Stimulated activated CD4-positive, alpha-beta T cell treated with anti-CD3 and anti-CD28 coated beads, TNF-alpha, amount 100 ng/mL, for 24 hours (primary cell): Measurements from ENCODE around the gene ACVR2A.
A peak's percentile ranks its signal among the peaks of the same experiment; 100 is the strongest.

ENCODE experiments used
- DNase-seq, 3 experiments: peaks; one replicate each; pipeline ENCODE4 v3.0.0-alpha.2; 2020; ENCODE audit warnings: low read depth in 3 of 3

ACVR2A gene

DNA sequence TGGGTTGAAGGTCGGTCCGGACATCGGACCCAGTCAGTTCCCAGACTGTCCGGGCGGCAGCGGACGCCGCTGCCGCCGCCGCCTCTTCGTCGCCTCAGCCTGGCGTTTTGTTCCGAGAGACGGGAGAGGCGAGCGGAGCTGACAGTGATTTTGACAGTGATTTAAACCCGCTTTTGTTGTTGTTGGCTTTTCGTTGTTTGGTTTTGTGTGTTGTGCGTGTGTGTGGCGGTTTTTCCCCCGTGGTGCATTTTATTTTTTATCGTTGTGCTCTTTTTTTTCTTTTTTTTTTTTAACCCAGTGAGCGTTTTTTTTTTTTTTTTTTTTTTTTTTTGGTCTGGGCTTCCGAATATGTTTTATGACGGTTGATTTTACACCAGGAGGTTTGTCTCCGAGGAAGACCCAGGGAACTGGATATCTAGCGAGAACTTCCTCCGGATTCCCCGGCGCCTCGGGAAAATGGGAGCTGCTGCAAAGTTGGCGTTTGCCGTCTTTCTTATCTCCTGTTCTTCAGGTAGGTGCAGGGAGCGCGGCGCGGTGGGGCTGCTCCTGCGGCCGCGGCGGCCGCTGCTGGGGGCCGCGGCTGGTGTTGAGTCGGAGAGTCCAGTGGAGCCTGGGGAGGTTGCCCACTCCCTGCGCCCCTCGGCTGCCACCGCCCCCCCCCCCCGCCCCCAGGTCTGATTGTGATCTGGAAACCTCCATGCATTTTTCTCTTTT lies at the start of gene ACVR2A:
Gene ACVR2A, plus strand, starts transcription at position 333 of the 714 bp plus-strand sequence. Its CDS starts 124 bp downstream, at position 457.
- peak in 1 of 3 experiments; percentile 5 for DNase-seq

DNA sequence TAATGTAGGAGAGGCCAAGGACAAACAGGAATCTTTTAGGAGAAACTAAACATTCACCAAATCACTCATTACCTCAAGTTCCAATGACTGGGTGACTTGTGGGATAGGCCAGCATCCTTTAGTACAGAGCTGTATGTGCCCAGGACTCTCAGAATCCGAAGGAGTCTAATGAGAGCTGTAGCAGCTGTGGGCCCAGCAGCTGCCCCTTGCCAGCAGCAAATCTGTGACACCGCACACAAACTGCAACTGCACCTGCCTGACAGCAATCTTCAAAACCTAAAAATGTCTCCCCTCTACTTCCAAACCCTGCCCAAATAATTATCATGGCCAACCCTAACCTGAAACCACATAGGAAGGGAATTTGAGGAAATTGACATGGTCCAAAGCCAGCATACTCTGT lies 44.5 kb upstream of the ACVR2A start:
- no peak for DNase-seq

DNA sequence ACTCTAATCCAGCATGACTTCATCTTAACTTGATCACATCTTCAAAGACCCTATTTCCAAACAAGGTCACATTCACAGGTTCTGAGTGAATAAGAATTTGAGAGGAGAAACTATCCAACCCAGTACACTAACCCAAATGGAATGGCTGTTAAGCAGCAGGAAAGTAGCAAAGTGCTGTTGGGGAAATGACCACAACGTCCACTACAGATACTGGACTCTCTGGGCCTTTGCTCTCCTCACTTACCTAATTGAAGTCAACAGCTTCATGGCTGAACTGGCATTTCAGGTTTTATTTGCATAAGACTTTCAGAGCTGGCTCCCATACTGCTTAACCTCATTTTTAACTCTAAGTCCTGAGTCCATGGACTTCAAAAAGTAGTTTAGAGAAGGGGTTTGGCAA lies 38.0 kb upstream of the ACVR2A start:
- no peak for DNase-seq

DNA sequence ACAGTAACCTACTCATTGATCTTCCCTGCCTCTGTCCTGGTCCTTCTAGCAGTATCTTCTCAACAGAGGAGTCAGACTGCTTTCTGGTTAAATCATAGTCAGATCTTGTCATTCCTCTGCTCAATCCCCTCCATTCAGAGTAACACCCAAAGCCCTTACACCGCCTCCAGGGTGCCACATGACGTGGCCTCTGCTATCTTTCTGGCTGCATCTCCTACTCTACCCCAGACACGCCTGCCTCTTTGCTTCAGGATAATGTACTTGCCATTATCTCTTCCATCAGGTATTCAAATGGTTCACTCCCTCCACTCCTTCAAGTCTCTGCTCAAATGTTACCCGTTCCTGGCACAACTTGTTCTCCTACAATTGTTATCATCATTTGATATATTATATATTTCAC lies 36.3 kb upstream of the ACVR2A start:
- no peak for DNase-seq

DNA sequence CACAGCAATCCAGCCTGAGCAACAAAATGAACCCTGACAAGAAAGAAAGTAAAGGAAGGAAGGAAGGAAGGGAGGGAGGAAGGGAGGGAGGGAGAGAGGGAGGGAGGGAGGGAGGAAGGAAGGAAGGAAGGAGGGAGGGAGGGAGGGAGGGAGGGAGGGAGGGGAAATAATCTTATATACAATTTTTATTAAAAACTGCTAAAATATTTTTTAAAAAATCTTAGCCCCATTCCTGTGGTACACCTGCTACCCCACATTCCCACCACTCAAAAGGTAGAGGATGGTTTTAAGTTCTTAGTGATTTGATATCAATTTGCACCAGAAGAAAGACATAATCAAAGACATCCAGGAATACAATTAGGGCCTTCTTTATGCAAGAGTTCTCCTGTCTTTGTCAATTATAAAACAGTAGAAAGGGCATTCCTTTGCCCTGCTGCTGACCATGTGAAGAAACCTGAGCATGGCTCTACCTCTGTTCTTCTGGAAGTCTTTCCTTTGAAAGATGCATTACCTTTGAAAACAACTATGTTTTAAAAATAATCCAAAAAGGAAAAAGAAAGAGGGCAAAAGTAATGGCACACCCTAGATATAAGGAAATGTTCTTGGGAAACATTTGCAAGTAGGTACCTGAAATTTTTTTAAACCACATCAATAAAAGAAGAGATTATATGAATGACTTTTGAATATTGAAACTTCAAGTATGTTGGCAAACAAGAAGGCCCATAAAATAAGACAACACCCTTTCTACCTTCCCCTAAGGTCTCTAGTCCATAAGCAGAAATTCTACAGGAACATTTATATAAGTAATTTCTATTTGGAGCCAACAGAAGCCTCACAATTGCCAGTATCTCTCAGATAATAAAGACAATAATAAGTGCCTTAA lies 33.7 kb upstream of the ACVR2A start:
- no peak for DNase-seq

DNA sequence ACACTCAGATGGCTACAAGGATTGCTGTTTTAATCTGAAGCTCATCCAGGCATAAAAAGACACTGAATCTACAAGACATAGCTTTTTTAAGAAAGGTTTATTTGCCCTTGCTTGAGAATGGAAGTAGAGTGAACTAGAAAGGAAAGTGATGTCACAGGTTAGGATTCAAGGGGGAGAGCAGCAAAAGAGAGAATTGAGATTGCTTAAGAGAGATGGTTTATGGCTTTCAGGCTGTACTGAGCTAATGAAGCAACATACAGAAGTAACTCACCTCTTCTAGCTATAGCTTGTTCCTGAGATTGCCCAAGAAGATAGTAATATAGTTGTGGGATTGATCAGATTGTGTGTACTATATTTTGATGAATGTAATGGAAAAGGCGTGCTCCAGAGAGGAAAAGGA lies 26.1 kb upstream of the ACVR2A start:
- DNase-seq, result no peak

DNA sequence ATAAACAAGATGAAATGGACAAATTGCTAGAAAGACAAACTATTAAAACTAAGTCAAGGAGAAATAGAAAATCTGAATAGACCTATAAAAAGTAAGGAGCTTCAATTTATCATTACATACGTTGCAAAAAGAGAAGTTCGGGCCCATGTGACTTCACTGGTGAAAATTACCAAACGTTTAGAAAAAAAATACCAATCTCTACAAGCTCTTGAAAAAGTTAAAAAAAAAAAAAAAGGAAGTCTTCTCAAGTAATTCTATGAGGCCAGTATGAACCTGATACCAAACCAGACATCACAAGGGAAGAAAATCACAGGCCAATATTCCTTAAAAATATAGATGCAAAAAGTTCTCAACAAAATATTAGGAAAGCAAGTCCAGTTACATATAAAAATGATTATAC lies 20.2 kb upstream of the ACVR2A start:
- DNase-seq, result no peak

DNA sequence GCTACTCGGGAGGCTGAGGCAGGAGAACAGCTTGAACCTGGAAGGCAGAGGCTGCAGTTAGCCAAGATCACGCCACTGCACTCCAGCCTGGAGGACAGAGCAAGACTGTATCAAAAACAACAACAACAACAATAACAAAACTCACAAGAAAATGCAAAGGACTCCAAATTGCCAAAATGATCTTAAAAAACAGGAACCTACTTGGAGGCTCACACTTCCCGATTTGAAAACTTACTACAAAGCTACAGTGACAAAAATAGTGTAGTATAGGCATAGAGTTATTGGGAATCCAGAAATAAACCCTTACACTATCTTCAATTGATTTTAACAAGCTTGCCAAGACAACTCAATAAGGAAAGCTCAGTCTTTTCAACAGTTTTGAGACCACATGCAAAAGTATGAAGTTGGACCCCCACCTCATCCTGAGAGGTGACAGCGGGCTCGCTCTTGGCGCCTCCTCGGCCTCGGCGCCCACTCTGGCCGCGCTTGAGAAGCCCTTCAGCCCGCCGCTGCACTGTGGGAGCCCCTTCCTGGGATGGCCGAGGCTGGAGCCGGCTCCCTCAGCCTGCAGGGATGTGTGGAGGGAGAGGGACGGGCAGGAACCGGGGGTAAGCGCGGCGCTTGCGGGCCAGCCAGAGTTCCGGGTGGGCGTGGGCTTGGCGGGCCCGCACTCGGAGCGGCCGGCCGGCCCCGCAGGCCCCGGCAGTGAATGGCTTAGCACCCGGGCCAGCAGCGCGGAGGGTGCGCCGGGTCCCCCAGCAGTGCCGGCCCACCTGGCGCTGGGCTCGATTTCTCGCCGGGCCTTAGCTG lies 18.3 kb upstream of the ACVR2A start:
- no peak for DNase-seq

DNA sequence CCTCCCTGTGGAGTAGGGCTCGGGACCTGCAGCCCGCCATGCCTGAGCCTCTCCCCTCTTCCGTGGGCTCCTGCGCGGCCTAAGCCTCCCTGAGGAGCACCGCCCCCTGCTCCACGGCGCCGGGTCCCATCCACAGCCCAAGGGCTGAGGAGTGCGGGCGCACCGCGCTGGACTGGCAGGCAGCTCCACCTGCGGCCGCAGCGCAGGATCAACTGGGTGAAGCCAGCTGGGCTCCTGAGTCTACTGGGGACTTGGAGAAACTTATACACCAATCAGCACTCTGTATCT lies 17.8 kb upstream of the ACVR2A start:
- DNase-seq, result no peak

DNA sequence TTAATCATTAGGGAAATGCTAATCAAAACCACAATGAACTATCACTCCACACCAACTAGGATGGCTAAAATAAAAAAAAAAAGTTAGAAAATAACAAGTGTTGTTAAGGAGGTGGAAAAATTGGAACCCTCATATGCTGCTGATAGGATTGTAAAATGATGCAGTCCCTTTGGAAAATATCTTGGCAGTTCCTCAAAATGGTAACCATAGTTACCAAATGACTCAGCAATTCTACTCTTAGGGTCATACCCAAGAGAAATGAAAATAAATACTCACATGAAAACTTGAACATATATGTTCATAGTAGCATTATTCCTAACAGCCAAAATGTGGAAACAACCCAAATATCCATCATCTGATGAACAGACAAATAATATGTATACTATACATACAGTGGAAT lies 15.7 kb upstream of the ACVR2A start:
- DNase-seq, result no peak

DNA sequence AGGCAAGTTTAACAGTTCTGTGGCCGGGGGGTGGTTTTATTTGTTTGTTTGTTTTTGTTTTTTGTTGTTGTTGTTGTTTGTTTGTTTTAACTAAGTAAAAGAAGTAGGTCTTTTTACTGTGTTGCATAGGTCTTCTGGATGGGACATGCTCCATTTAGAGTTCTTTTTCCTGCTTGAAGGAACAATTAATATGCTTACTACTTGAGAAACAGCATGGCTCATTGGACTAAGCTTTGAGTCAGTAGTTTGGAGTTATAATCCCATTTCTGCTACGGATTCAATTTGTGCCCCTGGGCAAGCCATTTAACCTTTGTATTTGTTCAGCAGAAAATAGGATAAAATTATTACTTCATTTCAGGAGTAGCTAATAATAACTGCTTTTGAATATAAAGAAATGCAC lies 8.7 kb upstream of the ACVR2A start:
- DNase-seq, result no peak

DNA sequence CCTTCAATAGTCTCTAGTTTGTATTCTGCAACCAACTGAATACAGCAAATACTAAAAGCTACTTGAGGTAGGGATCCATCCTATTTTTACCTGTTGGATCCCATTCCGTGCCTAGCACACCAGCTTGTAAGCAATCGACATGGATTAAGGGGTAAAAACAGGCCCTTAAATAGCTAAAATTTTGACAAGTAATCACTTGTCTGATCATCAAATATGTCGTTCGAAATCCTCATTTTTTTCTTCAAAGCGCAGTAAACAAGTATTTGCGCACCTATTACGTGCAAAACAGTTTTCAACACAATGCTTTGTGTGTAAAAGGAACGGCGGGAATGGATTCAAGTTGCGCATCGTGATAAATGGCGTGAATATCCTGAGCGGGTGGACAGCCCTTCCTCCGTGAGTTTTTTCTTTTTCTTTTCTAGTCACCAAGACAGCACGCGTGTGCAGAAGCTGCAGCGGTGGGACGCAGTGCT lies 1.4 kb upstream of the ACVR2A start:
- no peak for DNase-seq

DNA sequence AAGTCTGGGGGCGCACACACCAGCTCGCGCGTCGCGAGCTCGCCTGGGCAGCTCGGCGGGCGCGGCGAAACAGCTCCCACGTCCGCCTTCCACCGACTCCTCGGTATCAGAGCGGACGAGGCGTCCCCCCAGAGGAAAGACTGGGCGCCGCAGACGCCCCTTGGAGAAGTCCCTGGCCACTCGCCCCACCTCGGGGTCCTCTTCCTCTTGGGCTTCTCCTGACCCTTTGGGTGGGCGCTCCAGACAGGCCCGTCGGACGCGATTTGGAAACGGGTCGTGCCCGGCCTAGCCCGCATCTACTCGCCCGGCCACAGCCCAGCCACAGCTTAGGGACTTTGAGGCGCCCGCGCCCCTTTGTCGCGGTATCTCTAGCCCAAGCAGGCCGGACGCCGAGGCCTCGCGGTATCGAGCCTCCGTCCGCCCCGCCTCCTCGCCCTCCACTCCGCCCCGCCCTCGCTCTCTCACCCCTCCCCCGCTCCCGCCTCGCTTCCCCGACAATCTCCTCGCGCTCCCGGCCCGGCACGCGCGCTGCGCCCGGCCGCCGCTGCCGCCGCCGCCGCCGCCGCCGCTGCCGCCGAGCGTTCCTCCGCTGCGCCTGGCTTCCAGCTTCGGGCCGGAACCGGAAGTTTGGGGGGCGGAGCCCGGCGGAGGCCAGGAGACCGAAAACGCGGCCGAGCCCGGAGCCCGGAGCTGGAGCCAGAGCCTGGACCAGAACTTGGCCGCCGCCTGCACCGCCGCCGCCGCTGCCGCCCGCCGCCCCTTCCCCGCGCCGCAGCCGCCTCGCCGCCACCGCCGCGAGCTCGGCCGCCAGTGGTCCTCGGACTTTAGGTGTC lies 749 bp upstream of the ACVR2A start:
- peak; percentile 74 to 84 (median 79) for DNase-seq

DNA sequence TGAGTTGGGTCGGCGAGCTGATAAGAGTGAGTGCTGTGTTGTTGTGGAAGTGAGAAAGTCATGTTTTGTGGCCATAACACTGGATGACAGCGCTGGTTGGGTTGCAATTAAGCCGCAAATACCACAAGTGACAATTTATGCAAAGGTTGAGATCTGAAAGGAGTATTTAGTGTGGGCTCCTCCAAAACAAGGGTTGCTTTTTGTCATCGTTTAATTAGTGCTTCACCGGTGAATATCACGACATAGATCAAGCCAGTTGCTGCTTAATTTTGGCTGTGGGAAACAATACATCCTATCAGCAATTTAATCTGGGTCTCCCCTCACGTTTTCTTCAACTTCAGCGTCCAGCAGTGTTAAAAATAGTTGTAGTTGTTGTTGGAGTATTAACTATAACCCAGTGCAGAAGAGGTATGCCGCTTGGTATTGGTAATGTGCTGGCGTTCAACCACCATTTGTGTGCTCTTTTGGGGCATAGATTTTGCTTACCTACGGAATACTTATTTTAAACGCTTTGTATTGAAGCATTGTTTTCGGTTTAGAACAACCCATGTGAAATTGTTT lies 662 bp downstream of the ACVR2A start:
- DNase-seq, result peak in 2 of 3 experiments; percentile 32 to 41

DNA sequence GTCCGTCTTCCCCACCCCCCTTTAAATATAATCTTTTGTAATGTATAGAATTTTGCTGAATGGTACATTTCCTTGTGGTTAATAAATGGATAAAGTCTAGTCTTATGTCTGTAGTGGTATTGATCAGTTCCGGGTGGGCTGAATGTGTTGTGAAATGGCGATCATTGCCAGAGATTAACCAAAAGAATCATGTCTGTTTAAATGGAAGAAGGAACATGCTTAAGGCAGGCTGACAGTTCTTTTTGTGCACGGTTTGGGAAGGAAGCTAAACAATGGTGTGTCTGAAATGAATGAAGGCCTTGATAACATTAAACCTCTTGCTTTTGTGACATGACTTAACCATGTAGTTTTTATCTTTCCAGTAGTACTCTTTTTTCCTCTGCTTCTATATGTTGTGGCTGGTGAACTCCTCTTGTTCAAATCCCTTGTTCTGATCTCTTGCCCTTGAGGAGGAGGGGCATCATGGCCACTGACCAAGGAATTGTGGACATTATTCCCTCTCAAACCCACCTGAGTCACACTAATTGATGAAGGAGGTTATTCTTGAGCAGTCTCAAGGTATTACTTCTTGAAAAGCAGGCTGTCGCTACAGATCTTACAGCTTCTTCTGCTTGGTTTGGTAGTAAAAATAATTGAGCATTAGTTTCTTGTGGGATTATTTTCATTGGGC lies 1.7 kb downstream of the ACVR2A start:
- no peak for DNase-seq

DNA sequence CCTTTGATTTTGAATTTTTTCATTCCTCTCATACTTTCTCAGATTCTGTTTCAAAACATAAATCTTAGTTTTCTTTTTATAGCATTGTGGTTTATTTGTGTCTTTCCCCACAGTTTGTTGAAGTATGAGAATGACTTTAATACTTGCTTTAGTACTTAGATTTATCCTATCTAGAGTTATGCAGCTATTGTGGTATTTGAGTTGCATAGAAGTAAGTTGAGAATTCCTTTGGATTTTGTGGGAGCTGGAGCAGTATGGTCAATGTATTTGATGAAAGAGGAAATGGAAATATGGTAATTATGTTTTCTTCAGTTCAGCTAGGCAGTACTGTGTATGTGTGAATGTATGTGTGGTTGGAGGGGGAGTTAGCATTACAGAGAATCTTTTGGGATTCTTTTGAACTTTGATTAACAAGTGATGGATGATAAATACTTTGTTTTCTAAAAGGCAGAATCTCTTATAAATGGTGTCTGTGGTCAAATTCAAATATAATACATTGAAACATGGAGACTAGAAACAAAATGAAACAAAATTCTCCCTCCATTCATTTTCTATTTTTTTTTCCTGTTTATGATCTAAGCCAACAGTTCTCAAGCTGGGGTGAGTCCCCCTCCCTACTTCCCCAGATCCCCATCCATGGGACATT lies 3.0 kb downstream of the ACVR2A start:
- DNase-seq, result no peak

DNA sequence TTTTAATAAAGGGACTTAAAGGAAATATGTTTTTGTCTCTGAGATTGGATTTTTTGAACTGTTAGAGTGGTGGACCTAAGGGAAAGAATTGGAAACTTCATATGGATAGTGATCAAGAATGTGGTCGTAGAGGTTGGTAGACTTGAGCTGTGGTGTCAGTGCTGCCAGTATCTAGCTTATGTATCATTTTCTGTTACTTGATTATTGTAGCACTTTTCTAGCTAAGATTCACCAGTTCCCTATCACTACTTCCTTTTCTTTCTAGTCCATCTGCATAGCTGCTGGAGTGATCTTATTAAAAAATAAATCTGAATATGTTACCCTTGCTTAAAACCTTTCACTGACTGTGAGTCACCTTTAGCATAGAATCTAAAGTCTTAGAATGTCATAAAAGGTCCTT lies 6.0 kb downstream of the ACVR2A start:
- DNase-seq, result no peak

DNA sequence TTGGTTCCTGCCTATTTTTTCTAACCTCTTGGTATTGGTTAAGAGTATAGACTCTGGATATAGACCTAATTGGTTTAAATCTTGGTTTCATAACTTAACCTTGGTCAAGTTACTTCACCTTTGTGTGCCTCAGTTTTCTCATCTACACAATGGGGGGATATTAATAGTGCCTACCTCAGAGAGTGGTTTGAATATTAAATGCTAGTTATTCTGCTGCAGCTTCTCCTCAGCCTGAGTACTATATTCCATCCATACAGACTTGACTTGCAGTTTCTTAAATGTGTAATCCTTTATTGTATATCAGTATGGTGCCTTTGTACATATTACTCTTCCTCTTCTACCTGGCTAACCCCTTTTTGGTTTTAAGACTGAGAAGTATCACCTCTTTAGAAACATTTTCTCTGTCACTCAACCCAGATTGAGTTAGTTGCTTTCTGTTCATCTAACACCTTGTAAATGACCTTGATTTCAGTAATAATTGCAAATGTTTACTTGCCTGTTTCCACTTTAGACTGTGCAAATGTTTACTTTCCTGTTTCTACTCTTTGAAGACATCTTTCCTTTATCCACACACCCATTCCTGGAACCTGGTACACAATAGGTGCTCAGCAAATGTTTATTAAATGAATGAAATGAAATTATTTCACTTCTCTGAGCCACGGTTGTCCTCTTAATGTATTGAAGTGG lies 6.6 kb downstream of the ACVR2A start:
- DNase-seq, result no peak

DNA sequence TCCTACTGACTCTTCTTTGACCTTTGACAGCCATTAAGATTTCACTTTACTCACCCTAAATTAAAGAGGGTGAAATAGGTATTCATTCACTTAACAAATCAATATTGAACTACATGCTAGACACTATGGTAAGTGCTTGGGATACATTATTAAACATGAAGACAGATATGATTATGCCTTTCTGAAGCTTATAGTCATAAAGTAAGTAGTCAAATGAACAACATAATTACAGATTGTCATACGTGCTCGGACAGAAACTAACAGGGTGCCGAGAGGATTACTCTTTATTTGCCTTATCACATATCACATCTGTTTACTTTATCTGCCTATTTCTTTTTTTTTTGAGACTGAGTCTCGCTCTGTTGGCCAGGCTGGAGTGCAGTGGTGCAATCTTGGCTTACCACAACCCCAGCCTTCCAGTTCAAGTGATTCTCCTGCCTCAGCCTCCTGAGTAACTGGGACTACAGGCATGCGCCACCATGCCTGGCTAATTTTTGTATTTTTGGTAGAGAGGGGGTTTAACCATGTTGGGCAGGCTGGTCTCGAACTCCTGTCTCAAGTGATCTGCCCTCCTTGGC lies 9.8 kb downstream of the ACVR2A start:
- no peak for DNase-seq
